GM23338 (cell line): ENCODE data around the gene GTSE1.

Experiments used
- CREB1 ChIP-seq: fragments of 250-450 bp; sonication (Bioruptor Pico); IDR thresholded peaks from 2 replicates; pipeline ENCODE4 v1.5.0; 2020; ENCODE audit warnings: low read depth, mild to moderate bottlenecking, moderate library complexity
- CTCF ChIP-seq, 2 experiments: fragments of 200-600 bp in 1 of 2; sonication (generic) in 1 of 2; conservative IDR thresholded peaks; 2 replicates each; pipeline versions ENCODE4 v1.5.1 to v1.6.1; 2016 to 2017; ENCODE audit warnings: antibody characterized with exemption in 2 of 2, low read depth in 2 of 2, mild to moderate bottlenecking in 2 of 2, moderate library complexity in 1 of 2
- EZH2 ChIP-seq: fragments of 200-600 bp; sonication (generic); IDR thresholded peaks from one replicate; pipeline ENCODE4 v1.8.0; 2017; ENCODE audit warnings: antibody characterized with exemption, mild to moderate bottlenecking, low read depth; ENCODE audit not compliant: unreplicated experiment
- EZH2phosphoT487 ChIP-seq: fragments of 200-600 bp; sonication (generic); IDR thresholded peaks from one replicate; pipeline ENCODE4 v1.8.1; 2018; ENCODE audit warnings: antibody characterized with exemption; ENCODE audit not compliant: unreplicated experiment
- JUNB ChIP-seq: IDR thresholded peaks from one replicate; pipeline ENCODE4 v1.6.1; 2016; ENCODE audit warnings: antibody characterized with exemption; ENCODE audit not compliant: unreplicated experiment
- POLR2AphosphoS5 ChIP-seq: IDR thresholded peaks from 2 replicates; pipeline ENCODE4 v1.6.1; 2016; ENCODE audit warnings: antibody characterized with exemption, low read depth
- STAT1 ChIP-seq: IDR thresholded peaks from one replicate; pipeline ENCODE4 v1.6.1; 2016; ENCODE audit warnings: antibody characterized with exemption; ENCODE audit not compliant: unreplicated experiment
- TF ChIP-seq, protein P1 (sequence below): IDR thresholded peaks from one replicate; pipeline ENCODE4 v1.6.1; 2018; ENCODE audit warnings: antibody characterized with exemption; ENCODE audit not compliant: unreplicated experiment
- TF ChIP-seq, protein P2 (sequence below): IDR thresholded peaks from 2 replicates; pipeline ENCODE4 v1.6.1; 2016; ENCODE audit warnings: antibody characterized with exemption

DNA sequence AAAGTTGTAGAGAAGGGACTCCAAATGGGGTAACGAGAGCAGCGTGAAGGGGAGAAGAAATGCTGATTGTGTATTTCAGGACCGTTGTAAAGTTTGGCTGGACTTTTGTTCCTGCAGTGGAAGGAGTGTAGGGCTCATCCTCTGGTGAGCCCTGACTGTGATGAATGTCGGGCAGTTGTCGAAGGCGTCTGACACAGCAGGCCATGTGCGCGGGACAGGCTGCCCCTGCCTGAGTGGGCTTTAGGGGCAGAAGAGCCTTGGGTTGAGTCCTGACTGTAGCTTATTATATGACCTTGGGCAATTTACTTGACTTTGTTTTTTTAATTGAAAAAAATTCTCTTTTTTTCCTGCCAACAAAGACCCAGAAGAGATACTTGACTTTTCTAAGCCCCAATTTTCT, 42.0 kb downstream of the GTSE1 start:
- no peak for TF ChIP-seq CTCF (conservative IDR thresholded peaks at IDR 0.05; ENCODE audit: low read depth in 2 of 2)
- TF ChIP-seq EZH2phosphoT487 = no peak
- TF ChIP-seq POLR2AphosphoS5 = no peak
- no peak for TF ChIP-seq EZH2
- TF ChIP-seq, protein P1, sequence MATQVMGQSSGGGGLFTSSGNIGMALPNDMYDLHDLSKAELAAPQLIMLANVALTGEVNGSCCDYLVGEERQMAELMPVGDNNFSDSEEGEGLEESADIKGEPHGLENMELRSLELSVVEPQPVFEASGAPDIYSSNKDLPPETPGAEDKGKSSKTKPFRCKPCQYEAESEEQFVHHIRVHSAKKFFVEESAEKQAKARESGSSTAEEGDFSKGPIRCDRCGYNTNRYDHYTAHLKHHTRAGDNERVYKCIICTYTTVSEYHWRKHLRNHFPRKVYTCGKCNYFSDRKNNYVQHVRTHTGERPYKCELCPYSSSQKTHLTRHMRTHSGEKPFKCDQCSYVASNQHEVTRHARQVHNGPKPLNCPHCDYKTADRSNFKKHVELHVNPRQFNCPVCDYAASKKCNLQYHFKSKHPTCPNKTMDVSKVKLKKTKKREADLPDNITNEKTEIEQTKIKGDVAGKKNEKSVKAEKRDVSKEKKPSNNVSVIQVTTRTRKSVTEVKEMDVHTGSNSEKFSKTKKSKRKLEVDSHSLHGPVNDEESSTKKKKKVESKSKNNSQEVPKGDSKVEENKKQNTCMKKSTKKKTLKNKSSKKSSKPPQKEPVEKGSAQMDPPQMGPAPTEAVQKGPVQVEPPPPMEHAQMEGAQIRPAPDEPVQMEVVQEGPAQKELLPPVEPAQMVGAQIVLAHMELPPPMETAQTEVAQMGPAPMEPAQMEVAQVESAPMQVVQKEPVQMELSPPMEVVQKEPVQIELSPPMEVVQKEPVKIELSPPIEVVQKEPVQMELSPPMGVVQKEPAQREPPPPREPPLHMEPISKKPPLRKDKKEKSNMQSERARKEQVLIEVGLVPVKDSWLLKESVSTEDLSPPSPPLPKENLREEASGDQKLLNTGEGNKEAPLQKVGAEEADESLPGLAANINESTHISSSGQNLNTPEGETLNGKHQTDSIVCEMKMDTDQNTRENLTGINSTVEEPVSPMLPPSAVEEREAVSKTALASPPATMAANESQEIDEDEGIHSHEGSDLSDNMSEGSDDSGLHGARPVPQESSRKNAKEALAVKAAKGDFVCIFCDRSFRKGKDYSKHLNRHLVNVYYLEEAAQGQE = no peak
- no peak for TF ChIP-seq CREB1 (CRISPR knock-in tag)
- TF ChIP-seq JUNB = no peak
- TF ChIP-seq, protein P2, sequence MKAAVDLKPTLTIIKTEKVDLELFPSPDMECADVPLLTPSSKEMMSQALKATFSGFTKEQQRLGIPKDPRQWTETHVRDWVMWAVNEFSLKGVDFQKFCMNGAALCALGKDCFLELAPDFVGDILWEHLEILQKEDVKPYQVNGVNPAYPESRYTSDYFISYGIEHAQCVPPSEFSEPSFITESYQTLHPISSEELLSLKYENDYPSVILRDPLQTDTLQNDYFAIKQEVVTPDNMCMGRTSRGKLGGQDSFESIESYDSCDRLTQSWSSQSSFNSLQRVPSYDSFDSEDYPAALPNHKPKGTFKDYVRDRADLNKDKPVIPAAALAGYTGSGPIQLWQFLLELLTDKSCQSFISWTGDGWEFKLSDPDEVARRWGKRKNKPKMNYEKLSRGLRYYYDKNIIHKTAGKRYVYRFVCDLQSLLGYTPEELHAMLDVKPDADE = no peak
- no peak for TF ChIP-seq STAT1
